Naive thymus-derived CD8-positive, alpha-beta T cell (primary cell): ENCODE results near the gene NUDT10. TPM values are rescaled to one million over a fixed set of nuclear protein-coding genes. Genes with fewer than 3 reads are reported as not detected.
"Not testable (repeated sequence)": the region's sequence is repeated elsewhere in the genome, so short reads cannot be mapped to it uniquely, and the experiment has no call there.

ENCODE experiments used
- ATAC-seq, 2 donors: fragments of 150-1000 bp; cut with Tn5 transposase in 1 of 2; sonication (Bioruptor Pico), chemical (Tn5 transposase) in 1 of 2; 1 replicate in 1 of 2; 2 replicates in 1 of 2; pipeline ENCODE4 v1.10.0; 2021; ENCODE audit warnings: mild to moderate bottlenecking in 2 of 2, moderate library complexity in 2 of 2
- POLR2A ChIA-PET: fragments of 350-600 bp; sonication (Branson Sonifier 250); formaldehyde crosslinking; loops from one replicate; lab custom pipeline; 2021; ENCODE audit warnings: antibody characterized with exemption; lab: Charles Lee
- DNase-seq, 10 donors: peaks; one replicate each; pipeline versions ENCODE4 v3.0.0 to v3.0.0-alpha.2; 2020 to 2022
- H3K27ac Mint-ChIP-seq, 10 donors: one replicate each; pipeline ENCODE4 v1.8.0; 2020 to 2022; ENCODE audit warnings: mild to moderate bottlenecking in 10 of 10, mixed read lengths in 10 of 10, moderate library complexity in 4 of 10, inconsistent platforms in 1 of 10
- H3K27me3 Mint-ChIP-seq, 5 donors: one replicate each; pipeline ENCODE4 v1.8.0; 2021 to 2022; ENCODE audit warnings: mixed read lengths in 5 of 5
- H3K36me3 Mint-ChIP-seq, 3 donors: one replicate each; pipeline ENCODE4 v1.8.0; 2020 to 2022; ENCODE audit warnings: mixed read lengths in 3 of 3, mild to moderate bottlenecking in 2 of 3, inconsistent platforms in 1 of 3
- H3K4me1 Mint-ChIP-seq, 4 donors: one replicate each; pipeline ENCODE4 v1.8.0; 2021 to 2022; ENCODE audit warnings: mixed read lengths in 4 of 4
- H3K4me3 Mint-ChIP-seq, 10 donors: one replicate each; pipeline ENCODE4 v1.8.0; 2020 to 2022; ENCODE audit warnings: mild to moderate bottlenecking in 10 of 10, mixed read lengths in 10 of 10, moderate library complexity in 6 of 10, inconsistent platforms in 1 of 10
- H3K9me3 Mint-ChIP-seq, 9 donors: one replicate each; pipeline ENCODE4 v1.8.0; 2020 to 2022; ENCODE audit warnings: mixed read lengths in 9 of 9, mild to moderate bottlenecking in 3 of 9, inconsistent platforms in 1 of 9, moderate library complexity in 1 of 9
- polyA plus RNA-seq, 3 donors: library from polyadenylated mRNA; unstranded; fragments of 300-500 nt; fragmentation: Illumina TruSeq; gene quantifications; one replicate each; pipeline ENCODE4 v1.2.3, GENCODE V29; 2021
- total RNA-seq, 8 experiments: library from RNA in 2 of 8; stranded (reverse) in 2 of 8; gene quantifications; one replicate each; pipeline ENCODE4 v1.2.3 and lab custom pipeline; 2021 to 2026

Gene NUDT10
- total RNA-seq (not detected), polyA plus RNA-seq (under 1 TPM; 0.20 to 0.39 (median 0.29) TPM), total RNA-seq (lab: John Stamatoyannopoulos, UW) (0 to 4.0 (median 1.4) reads per million in 6 experiments)

GRCh38 chrX:51332188-51332942, at the start of gene NUDT10:
Gene NUDT10, plus strand, starts transcription at chrX:51332822. Its CDS starts 144 bp downstream, at chrX:51332966.
- peak in 7 of 10 donors; percentile 1 to 27 (median 19) for DNase-seq
- peaks cover 0 to 7% (median 2%) of the 10 kb centered on the region in 4 donors for H3K4me1 Mint-ChIP-seq
- peak; percentile 48 to 74 for ATAC-seq
- H3K27me3 Mint-ChIP-seq: no peaks in the 10 kb centered on the region
- POLR2A ChIA-PET: no interaction called here
- H3K27ac Mint-ChIP-seq: peak within 1 kb of the TSS in 5 of 10 donors; percentile 10 to 89 (median 73)
- H3K36me3 Mint-ChIP-seq: peaks cover 0 to 6% (median 0%) of the 10 kb centered on the region in 3 donors
- no peaks in the 10 kb centered on the region for H3K9me3 Mint-ChIP-seq
- peak within 1 kb of the TSS; percentile 83 to 92 (median 86) for H3K4me3 Mint-ChIP-seq

- no peak for DNase-seq
- Mint-ChIP-seq H3K36me3 (peaks cover 14 to 33% (median 21%) of the 10 kb centered on the region in 3 donors), H3K4me1 (peaks cover 0 to 2% (median 0%) of the 10 kb centered on the region in 4 donors), H3K4me3 (no peak overlapping the region), H3K9me3 (peaks cover 0 to 10% (median 2%) of the 10 kb centered on the region in 9 donors), H3K27ac (no peak overlapping the region), H3K27me3 (no peaks in the 10 kb centered on the region)
- POLR2A ChIA-PET: no interaction called here
- no peak for ATAC-seq
These were observed 40.2 kb upstream of the NUDT10 start for GRCh38 chrX:51292421-51292820.

- peaks cover 0 to 2% (median 0%) of the 10 kb centered on the region in 4 donors for H3K4me1 Mint-ChIP-seq
- peaks cover 0 to 1% (median 0%) of the 10 kb centered on the region in 9 donors for H3K9me3 Mint-ChIP-seq
- no peaks in the 10 kb centered on the region for H3K27me3 Mint-ChIP-seq
- DNase-seq (no peak), ATAC-seq (no peak)
- POLR2A ChIA-PET: no interaction called here
- no peak overlapping the region for H3K27ac Mint-ChIP-seq
- peaks cover 10 to 51% (median 34%) of the 10 kb centered on the region in 3 donors for H3K36me3 Mint-ChIP-seq
- H3K4me3 Mint-ChIP-seq: no peak overlapping the region
These were observed 36.5 kb upstream of the NUDT10 start for GRCh38 chrX:51296138-51296537.

- Mint-ChIP-seq H3K27me3 (no peaks in the 10 kb centered on the region), H3K27ac (no peak overlapping the region), H3K36me3 (peaks cover 4 to 34% (median 29%) of the 10 kb centered on the region in 3 donors), H3K4me1 (no peaks in the 10 kb centered on the region), H3K9me3 (peaks cover 0 to 9% (median 0%) of the 10 kb centered on the region in 9 donors), H3K4me3 (no peak overlapping the region)
- POLR2A ChIA-PET: no interaction called here
- DNase-seq (no peak), ATAC-seq (no peak)
These were observed 16.4 kb upstream of the NUDT10 start for GRCh38 chrX:51316271-51316670.

- Mint-ChIP-seq H3K27ac (peak overlapping the region in 4 of 10 donors; percentile 13 to 89 (median 38)), H3K4me3 (peak overlapping the region; percentile 83 to 92 (median 86))
- H3K4me1 Mint-ChIP-seq, H3K9me3 Mint-ChIP-seq, H3K27me3 Mint-ChIP-seq, H3K36me3 Mint-ChIP-seq, POLR2A ChIA-PET: not testable (repeated sequence)
- ATAC-seq: peak; percentile 16 to 43
- peak in 1 of 10 donors; percentile 6 for DNase-seq
These were observed 542 bp downstream of the NUDT10 start for GRCh38 chrX:51332943-51333785.

- H3K9me3 Mint-ChIP-seq: no peaks in the 10 kb centered on the region
- H3K4me3 Mint-ChIP-seq: peak overlapping the region in 6 of 10 donors; percentile 9 to 89 (median 48)
- POLR2A ChIA-PET: no interaction called here
- H3K27ac Mint-ChIP-seq: no peak overlapping the region
- ATAC-seq (no peak), DNase-seq (no peak)
- H3K27me3 Mint-ChIP-seq: no peaks in the 10 kb centered on the region
- no peaks in the 10 kb centered on the region for H3K36me3 Mint-ChIP-seq
- peaks cover 0 to 7% (median 2%) of the 10 kb centered on the region in 4 donors for H3K4me1 Mint-ChIP-seq
These were observed 1.7 kb downstream of the NUDT10 start for GRCh38 chrX:51334276-51334675.

GRCh38 chrX:51336584-51336983, 4.0 kb downstream of the NUDT10 start:
- Mint-ChIP-seq H3K27me3 (no peaks in the 10 kb centered on the region), H3K4me1 (peaks cover 0 to 7% (median 2%) of the 10 kb centered on the region in 4 donors), H3K27ac (no peak overlapping the region), H3K4me3 (no peak overlapping the region), H3K9me3 (no peaks in the 10 kb centered on the region), H3K36me3 (no peaks in the 10 kb centered on the region)
- POLR2A ChIA-PET: interaction anchor here (0.6 to 1.2 kb wide), 2 partner anchors 59 to 120 kb away, joined by 4 to 5 read pairs; no protein-coding TSS in a partner anchor
- DNase-seq (peak in 7 of 10 donors; percentile 19 to 66 (median 45)), ATAC-seq (peak; percentile 70 to 81)

GRCh38 chrX:51361251-51361650, 28.6 kb downstream of the NUDT10 start:
- no peaks in the 10 kb centered on the region for H3K27me3 Mint-ChIP-seq
- DNase-seq (no peak), ATAC-seq (no peak)
- no peak overlapping the region for H3K27ac Mint-ChIP-seq
- peaks cover 0 to 2% (median under 1%) of the 10 kb centered on the region in 4 donors for H3K4me1 Mint-ChIP-seq
- H3K36me3 Mint-ChIP-seq: peaks cover 18 to 39% (median 31%) of the 10 kb centered on the region in 3 donors
- H3K4me3 Mint-ChIP-seq: no peak overlapping the region
- POLR2A ChIA-PET: no interaction called here
- H3K9me3 Mint-ChIP-seq: peaks cover 0 to 30% (median 12%) of the 10 kb centered on the region in 9 donors

- Mint-ChIP-seq H3K27ac (no peak overlapping the region), H3K4me1 (peaks cover 7 to 23% (median 12%) of the 10 kb centered on the region in 4 donors), H3K36me3 (peaks cover 0 to 13% (median 11%) of the 10 kb centered on the region in 3 donors), H3K27me3 (no peaks in the 10 kb centered on the region), H3K9me3 (peaks cover 0 to 6% (median 0%) of the 10 kb centered on the region in 9 donors), H3K4me3 (no peak overlapping the region)
- ATAC-seq (no peak), DNase-seq (no peak)
- POLR2A ChIA-PET: no interaction called here
These were observed 44.0 kb downstream of the NUDT10 start for GRCh38 chrX:51376672-51377071.

Other genes starting within 250 kb of the NUDT10 start
- gene NUDT11, start 163.8 kb downstream of the NUDT10 start, total RNA-seq: 1 to 10 TPM; 2.0 to 2.2 TPM
- 1 to 10 TPM; 1.5 to 4.1 (median 2.4) TPM for gene NUDT11, start 163.8 kb downstream of the NUDT10 start, polyA plus RNA-seq